SIG-M5 treated with dmso at 0.1 percent for 504 hours (cell line): ENCODE data around the gene HSF2.

Experiments
- DNase-seq: peaks from one replicate; lab custom pipeline; 2025; ENCODE audit not compliant: unreplicated experiment; lab: John Stamatoyannopoulos, UW

HSF2 gene

GRCh38 chr6:122399348-122400120, at the start of gene HSF2:
Gene HSF2 (plus strand): TSS chr6:122399652. CDS start chr6:122399738, 86 bp downstream.
- DNase-seq = peak; percentile 91

- DNase-seq = no peak
Observed at GRCh38 chr6:122352981-122353664, 46.3 kb upstream of the HSF2 start.

GRCh38 chr6:122360809-122361208, 38.6 kb upstream of the HSF2 start:
- DNase-seq = no peak

- no peak for DNase-seq
Observed at GRCh38 chr6:122361314-122361979, 38.0 kb upstream of the HSF2 start.

GRCh38 chr6:122363769-122364483, 35.5 kb upstream of the HSF2 start:
- DNase-seq = no peak

GRCh38 chr6:122365775-122366403, 33.6 kb upstream of the HSF2 start:
- no peak for DNase-seq

GRCh38 chr6:122367171-122367570, 32.3 kb upstream of the HSF2 start:
- no peak for DNase-seq

- DNase-seq = no peak
Observed at GRCh38 chr6:122369536-122369935, 29.9 kb upstream of the HSF2 start.

- no peak for DNase-seq
Observed at GRCh38 chr6:122372647-122373046, 26.8 kb upstream of the HSF2 start.

- no peak for DNase-seq
Observed at GRCh38 chr6:122374307-122374706, 25.1 kb upstream of the HSF2 start.

- DNase-seq = no peak
Observed at GRCh38 chr6:122376246-122376645, 23.2 kb upstream of the HSF2 start.

GRCh38 chr6:122381494-122382265, 17.8 kb upstream of the HSF2 start:
- DNase-seq = peak; percentile 68

- no peak for DNase-seq
Observed at GRCh38 chr6:122385857-122386612, 13.4 kb upstream of the HSF2 start.

- no peak for DNase-seq
Observed at GRCh38 chr6:122388945-122389344, 10.5 kb upstream of the HSF2 start.

GRCh38 chr6:122389704-122390372, 9.6 kb upstream of the HSF2 start:
- DNase-seq = no peak

- no peak for DNase-seq
Observed at GRCh38 chr6:122392564-122393350, 6.7 kb upstream of the HSF2 start.

- DNase-seq = no peak
Observed at GRCh38 chr6:122393351-122393896, 6.0 kb upstream of the HSF2 start.

GRCh38 chr6:122394016-122394415, 5.4 kb upstream of the HSF2 start:
- no peak for DNase-seq
